HL-60/S4 treated with retinoic acid at 250 ng/mL for 4 days and 3 days (cell line): ENCODE data around the gene CGNL1.

Experiments
- in situ Hi-C: fragments of 300-500 bp; cut with MboI; formaldehyde crosslinking; loops from 2 replicates; pipeline ENCODE4 v1.7.0; 2022; ENCODE audit warnings: low sequenced_read_pairs

The CGNL1 gene

DNA sequence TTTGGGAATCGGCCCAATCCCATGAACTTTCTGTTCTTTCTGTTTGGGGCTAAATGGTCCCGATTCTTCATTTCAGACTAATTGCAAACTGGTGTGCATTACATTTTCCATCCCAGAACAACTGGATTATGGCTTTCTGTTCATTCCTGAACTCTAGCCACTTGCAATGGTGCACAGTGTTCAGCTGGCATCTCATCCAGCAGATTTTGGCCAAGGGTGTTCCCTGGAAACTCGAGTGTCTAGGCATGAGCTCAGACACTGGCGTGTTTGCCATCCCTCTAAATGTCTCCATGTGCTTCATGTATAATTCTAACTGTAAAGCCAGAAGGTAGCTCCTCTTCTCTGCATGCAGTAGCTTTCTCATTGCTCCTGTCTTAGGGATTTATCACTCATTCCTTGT is 118.3 kb downstream of the CGNL1 start:
- in situ Hi-C loops = no loop called here

DNA sequence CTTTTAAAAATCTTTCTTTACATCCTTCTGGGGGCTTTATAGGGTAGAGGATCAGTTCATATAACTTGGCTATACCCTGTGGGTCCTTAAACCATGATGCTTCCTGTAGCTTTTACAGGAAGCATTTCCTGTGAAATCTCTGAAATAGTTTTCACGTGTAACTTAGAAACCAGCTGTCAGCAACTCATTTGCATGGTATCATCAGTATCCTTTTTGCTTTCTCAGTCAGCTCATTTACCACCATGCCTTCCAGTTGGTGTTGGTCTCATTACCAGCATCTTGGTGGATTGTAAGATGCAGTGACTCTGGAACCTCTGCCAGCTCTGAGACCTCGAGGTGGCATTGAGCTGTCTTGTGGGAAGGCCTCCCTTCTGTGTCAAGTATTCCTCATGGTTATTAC is 118.7 kb downstream of the CGNL1 start:
- in situ Hi-C loops = no loop called here

DNA sequence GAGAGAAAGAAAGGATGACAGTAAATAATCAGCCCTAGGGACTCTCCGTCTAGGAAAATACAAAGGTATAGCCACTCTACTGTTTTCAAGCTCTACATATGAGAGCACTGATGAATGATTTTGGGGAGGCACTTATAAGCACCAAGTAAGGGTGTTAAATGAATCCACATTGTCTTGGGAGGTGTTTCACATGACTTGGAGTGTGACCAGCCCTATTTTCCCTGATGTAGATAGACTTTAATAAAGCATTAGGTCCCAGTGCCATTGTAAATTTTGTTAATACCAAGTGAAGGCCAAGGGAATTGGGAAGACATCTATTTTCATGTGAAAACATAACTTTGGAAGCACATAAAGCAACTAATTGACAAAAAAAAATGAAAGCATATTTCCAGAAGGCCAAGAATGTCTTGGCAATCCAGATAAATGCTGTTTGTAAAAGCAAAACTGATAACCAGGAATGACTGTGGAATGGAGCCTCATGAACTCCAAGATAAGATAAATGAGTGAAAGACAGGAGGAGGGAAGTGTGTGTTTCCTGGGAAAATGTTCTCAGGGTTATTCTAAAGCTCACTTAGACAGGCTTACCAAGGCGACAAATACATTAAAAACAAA is 119.4 kb downstream of the CGNL1 start:
- in situ Hi-C loops = no loop called here

DNA sequence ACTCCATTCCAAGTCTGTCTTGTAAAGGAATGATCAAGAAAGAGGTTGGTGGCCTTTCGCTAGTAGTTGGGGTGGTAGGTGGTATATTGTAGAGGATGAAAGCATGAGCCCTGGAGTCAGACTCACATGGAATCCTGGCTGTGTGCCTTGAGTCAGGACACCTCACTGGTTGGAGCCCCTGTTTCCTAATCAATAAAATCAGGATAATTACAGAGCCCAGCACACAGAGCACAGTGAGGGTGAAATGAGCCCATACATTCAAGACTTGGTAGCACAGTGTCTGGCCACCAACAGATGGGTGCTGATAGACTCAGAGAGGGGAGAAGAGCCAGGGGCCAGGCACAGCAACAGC is 120.3 kb downstream of the CGNL1 start:
- in situ Hi-C loops = no loop called here

DNA sequence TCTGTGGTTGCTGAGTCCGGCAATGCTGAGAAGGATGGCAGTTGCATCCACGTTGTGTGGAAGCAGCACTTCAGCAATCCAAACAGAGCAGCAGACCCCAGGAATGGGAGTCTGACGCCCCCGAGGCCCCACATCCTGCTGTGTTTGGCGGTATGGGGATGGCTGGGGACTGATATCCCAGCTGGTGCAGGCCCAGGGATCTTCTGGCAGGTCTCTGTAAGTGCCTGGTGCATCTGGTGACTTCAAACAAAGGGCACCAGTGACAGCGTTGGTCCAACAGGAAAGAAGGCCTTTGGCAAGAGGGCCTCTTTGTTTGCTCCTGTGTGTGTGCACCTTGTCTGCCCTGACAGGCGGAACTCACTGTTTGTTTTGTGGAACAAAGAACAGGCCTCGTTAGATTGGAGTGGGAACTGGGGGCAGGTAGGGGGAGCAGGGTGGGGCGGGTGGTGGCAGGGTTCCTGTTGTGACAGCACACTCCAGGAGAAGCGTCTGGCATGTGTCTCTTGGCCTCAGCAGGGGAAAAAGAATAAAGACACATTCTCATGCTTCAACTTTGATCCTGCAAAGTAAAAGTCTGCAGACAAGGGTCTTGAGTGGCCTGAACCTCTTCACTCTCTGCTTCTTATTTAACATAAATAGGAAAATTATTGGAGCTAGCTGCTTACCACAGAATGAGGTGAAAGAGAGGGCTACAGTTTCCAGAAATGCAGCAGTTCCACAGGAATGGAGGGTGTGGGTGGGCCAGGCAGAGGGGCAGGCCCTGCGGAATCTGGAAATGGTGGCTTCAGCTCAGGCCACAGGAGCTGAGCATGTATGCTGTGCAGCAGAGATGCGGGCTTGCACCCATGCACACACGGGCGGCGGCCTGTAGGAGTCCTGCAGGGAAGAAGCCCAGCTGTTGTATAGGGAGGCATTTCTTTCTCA is 120.9 kb downstream of the CGNL1 start:
- in situ Hi-C loops = no loop called here

DNA sequence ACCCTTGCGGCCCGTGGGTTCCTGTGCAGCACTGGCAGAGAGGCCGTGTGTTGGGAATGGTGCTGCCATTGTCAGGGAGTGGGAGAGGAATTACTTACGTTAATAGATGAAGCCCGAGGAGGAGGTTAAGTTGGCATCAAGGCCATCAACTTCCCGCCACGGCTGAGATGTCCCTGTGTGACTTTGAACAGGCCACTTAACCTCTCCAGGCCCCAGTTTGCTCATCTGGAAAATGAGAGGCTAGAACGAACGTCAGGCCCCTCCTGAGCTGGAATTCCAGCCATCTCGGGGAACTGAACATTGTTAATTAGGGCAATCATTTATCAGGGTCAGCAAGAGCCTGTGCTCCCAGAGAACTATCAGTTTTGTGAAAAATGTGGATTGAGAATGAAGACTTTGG is 124.0 kb downstream of the CGNL1 start:
- in situ Hi-C loops = no loop called here

DNA sequence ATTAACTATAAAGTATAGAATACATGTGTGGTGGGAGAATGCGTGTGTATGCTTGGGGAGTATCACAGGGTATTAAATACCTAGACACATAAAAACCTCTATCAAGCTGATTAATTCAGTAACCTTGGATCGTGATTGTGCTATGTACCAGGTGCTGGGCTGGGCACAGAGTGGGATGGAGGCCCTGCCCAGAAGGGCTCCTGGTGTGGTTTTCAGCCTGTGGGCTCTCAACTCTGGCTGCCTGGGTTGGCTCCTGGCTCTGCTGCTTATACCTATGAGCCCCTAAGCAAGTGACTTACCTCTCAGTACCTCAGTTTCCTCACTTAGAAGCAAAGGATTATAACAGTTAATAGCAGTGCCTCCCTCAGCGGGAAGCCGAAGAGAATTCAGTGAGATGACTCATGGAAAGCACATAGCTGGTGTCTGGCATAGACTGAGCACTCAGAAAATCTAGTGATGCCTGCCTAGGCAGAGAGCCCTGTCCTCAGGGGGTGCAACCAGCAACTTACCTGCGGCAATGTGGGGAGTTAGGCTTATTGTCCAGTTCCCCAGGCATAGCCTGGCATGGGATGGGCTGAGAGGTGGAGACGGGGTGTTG is 124.8 kb downstream of the CGNL1 start:
- in situ Hi-C loops = no loop called here

DNA sequence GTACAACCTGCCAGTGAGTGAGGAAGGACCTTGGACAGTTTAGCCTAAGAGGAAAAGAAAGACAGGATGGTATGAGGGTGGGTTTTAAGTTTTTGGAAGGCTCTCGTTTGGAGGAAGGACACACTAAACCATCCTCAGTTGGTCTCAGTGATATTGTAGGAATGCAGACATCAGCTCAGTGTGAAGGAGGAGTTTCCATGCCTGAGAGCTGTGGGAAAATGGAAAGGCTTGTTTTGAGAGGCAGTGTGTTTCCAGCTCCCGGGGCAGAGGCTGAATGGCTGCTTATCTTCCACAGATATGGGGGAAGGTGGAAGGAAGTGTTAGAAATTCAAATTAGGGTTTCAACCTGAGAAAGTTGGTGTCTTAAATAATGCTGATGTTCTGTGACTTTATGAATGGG is 125.8 kb downstream of the CGNL1 start:
- in situ Hi-C loops = no loop called here

DNA sequence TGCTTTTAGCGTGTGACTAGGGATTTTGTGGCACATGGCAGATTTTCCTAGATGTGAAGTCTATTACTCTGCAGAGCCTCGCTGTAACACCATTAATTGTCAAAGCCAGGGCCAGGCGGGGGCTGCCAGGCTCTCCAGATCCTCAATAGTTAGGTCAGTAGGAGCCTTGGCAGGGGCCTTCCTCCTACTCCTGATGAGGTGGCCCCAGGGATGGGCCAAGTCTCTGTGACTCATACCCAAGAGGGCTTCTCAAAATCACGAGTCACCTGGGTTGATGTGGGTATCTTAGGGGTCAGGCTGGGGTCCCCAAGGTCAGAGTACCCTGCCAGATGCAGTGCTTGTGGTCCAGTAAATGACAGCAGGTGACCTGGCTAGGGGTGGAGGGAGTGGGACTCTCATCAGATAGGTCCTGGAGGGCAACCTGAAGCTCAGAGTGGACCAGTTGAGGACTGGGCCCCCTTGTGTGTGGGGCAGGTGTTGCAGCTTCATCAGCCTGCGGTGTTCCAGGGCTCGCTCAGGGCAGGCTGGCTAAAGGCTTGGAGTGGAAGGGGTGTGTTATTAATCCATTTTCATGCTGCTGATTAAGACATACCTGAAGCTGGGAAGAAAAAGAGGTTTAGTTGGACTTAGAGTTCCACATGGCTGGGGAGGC is 126.9 kb downstream of the CGNL1 start:
- in situ Hi-C loops = no loop called here

DNA sequence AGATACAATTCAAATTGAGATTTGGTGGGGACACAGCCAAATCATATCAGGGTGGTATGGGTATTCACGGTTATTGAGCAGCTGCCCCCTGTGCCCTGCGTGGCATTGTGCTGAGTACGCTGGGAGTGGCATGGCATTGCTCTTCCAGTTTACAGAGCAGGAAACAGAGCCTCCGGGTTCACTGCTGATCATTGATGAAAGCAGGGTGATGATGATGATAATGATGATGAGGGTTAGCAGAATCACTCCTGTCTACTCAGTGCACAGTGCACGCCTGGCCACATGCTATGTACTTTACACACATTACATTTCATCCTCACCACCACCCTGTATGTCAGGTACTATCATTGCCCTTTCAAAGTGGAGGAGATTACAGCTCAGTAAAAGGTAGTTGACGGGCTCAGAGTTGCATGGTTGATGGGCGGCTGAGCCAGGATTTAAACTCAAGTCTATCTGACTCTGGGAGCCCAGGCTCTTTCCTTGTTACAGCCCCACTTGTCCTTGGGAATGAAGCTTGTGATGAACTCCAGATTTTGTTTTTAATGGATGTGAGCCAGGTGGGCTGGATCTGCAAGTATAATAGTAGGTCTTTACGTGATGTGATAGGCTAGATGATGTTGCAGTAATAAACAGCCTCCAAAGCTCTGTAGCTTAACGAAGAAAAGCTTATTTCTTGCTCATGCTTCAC is 127.8 kb downstream of the CGNL1 start:
- in situ Hi-C loops = no loop called here

DNA sequence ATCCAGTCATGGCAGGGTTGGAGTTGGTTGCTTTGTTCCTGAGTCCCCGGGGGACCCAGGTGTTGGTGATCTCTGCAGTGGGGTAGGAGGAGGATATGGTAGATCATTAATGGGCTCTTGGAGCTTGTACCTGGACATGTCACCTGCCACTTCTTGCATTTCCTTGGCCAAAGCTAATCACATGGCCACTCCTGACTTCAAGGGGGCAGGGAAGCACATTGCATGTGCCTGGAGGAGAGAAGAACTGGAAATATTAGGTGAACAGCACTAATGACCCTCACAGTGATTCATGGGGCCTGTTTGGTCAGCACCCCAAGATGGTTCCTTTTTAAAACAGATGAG is 128.3 kb downstream of the CGNL1 start:
- in situ Hi-C loops = no loop called here

DNA sequence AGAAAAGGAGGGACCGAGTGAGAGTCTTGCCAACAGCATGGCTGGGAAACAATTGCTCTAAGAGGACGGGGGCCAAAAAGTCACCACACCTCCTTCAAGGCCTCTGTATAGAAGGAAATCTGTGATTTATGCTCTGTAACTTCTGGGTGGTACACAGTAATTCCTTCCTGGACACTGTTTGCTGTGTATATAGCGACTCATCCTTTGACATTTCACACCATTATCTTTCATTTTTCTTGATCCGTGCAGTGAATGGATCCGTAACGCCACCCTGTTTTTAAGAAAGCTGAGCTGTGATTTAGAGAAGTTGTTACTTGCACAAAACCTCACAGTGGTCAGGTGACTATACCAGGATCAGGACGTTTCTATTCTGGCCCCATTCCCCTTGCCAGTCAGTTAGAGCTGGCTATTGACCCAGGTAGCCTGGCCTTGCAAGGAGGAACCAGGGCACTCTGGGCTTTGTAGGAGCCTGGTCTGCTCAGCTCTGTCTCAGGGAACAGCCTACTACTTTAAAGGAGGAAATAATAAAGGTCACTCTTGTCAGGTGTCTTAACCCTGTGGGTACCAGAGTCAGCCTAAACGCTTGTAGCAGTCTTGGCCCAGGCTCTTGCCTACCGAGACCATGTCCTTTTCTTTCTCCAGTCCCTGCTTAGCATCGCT is 128.9 kb downstream of the CGNL1 start:
- in situ Hi-C loops = no loop called here

DNA sequence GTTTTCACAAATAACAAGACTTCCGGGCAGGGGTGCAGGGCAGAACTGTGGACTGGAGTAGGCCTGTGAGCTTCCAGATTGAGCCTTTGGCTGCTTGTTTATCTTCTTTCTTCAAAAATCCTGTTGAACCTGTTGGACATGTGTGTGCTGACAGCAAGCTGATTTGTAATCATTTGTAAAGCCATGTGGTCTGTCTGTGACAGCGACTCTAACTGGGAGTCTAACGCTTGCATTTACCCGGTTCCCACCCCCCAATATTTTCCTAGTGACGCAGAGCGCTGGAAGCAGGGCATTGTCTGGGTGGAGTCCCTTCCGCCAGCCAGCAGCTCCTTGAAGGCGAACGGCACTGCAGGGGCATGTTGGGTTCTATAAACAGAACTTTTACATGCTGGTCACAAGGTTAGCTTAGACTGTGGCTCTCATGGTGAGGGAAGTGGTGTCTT is 129.7 kb downstream of the CGNL1 start:
- in situ Hi-C loops = no loop called here

DNA sequence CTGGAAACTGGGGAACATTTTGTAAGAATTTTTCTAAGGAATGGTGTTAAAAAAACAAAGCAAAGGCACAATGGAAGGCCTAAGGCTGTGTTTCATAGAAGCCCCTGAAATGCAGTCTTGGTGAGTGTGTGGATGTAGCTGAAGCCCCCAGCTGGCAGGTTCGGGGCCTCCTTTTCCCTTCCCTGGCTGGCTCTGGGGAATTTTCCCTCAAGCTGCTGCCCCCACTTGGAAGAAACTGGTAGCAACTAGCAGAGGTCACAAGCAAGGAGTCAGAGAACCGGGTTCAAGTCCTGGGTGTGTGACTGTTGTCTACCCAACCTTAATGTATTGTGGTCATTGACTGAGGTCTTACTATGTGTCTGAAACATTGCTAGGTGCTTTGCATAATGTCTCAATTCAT is 130.1 kb downstream of the CGNL1 start:
- in situ Hi-C loops = no loop called here

DNA sequence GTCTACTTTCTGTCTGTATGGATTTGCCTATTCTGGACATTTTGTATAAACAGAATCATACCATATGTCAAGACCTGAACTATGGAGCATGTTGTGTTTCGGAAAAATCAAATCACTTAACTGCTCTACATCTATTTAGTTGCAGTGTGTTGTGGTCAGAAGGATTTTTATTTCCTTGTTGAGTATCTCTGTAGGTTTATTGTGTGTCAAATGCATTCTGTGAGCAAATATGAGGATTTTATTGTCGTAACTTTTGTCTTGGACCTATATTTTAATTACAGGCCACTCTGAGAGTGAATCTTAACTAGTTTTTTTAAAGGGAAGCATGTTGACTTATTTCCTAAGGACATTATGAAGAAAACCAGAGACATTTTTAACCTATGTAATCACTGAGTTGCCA is 130.8 kb downstream of the CGNL1 start:
- in situ Hi-C loops = no loop called here

DNA sequence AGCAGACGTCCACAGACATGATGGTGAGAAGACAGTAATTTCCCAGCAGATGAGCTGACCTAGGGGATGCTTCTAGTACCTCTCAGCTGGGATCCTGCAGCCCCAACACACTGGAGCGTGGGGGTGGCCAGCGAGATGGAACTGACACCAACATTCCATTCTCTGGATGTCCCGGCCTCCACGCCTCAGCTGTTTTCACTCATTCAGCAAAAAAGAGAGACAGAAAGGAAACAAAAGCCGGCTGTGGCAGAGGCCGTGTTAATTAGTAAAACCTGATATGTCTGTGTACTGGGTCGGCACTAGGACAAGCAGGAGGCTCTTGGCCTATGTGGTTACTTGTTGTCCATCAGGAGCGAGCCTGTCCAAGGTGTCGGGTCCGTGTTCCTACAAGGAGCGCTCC is 132.8 kb downstream of the CGNL1 start:
- in situ Hi-C loops = no loop called here

DNA sequence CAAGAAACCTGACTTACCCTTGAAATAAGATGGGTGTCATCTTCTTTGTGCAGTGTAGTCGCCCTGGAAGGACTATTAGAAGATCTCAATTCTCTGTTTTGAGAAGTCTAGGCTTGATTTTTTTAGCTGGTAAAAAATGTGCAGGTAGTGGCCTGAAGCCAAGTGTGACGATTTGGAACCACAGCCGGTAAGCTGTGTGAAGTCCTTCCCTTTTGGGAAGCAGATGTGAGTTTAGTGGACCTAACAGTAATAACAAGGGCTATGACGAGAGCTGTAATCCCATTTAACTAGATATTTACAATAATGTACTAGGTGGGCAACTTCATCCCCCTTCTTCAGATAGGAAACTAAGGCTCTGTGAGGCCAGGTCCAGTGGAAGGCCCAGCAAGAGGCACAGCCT is 133.7 kb downstream of the CGNL1 start:
- in situ Hi-C loops = no loop called here

DNA sequence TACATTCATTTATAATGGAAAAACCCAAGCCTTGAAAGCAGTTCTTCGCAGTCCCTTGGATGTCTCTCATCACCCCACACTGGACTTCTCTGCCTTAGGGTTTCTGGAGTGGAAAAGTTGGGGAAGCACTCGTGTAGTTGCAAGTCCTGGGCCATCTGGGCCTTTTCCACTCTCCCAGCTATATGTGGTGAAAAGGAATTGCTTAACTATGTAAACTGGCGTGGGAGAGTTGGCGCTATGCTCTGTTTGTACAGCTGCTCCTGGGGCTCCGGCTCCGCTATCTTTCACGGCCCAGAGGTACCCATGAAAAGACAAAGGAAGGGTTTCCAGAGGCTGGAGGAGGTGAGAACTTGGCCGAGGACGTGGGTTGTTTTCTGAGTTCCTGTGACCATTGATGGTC is 134.3 kb downstream of the CGNL1 start:
- in situ Hi-C loops = no loop called here

DNA sequence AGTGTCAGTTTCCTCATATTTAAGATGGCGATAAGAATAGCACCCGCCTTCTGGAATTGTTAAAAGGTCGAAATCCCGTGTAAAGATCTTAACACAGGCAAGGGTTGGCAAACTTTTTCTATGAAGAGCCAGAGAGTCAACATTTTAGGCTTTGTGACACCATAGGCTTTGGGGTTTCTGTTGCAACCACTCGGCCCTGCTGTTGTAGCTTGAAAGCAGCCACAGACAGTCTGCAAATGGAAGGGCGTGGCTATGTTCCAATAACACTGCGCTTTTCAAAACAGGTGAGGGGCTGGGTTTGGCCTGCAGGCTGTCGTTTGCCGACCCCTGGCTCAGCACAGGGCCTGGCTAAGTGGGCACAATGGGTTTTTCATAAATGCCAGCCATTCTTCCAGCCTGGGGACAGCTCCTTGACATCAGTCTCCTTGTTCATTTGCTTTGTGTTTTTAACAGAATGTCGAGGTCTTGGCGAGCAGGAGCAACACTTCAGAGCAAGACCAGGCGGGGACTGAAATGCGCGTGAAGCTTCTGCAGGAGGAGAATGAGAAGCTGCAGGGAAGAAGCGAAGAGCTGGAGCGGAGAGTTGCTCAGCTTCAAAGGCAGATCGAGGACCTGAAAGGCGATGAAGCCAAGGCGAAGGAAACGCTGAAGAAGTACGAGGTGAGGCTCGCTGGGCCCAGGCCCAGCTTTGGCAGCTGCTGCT is 140.2 kb downstream of the CGNL1 start:
- in situ Hi-C loops = no loop called here

DNA sequence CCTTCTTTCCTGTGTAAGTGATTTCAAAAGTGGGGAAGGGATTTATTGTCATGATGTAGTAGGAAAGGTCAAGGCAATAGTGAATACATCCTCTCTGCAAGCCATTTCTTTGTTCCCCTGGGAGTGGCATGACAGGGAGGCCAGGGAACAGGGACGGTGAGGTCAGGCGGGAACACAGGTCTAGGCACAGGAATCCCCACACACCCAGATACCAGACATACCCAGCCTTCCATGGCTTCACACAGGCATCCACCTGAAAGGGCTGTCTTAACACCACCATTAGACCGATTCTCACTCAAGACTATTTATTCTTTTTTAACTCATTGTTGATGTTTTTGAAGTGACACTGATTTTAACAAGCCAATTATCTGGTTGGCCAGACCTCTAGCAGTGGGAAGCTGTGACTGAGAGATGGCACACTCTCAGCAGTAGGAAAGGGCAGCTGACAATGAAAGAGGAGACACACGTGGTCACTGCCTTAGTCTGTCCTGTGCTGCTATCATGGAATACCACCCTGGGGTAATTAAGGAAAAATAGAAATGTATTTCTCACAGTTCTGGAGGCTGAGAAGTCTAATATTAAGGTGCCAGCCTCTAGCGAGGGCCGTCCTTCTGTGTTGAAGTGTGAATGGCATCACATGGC is 140.8 kb downstream of the CGNL1 start:
- in situ Hi-C loops = no loop called here
